SU-DHL-6 (cell line): ENCODE measurements around the gene AFAP1.

Source experiments
- H2AFZ ChIP-seq: fragments of 200-600 bp; sonication (generic); 2 replicates; pipeline ENCODE4 v1.6.1; 2014; ENCODE audit warnings: low read depth, mild to moderate bottlenecking, moderate library complexity, mixed read lengths, antibody characterized with exemption, low read length; ENCODE audit not compliant: severe bottlenecking
- H3F3A ChIP-seq: fragments of 200-600 bp; shearing (Covaris generic); 2 replicates; pipeline ENCODE4 v1.6.0; 2016; ENCODE audit warnings: antibody characterized with exemption, mild to moderate bottlenecking; ENCODE audit not compliant: insufficient read depth
- H3K27ac ChIP-seq: fragments of 200-600 bp; sonication (generic); 2 replicates; pipeline ENCODE4 v1.5.1; 2016; ENCODE audit warnings: low read depth, mild to moderate bottlenecking, low read length, moderate library complexity, mixed read lengths
- H3K27me3 ChIP-seq: fragments of 200-600 bp; sonication (generic), shearing (Covaris generic); 2 replicates; pipeline ENCODE4 v1.6.0; 2014; ENCODE audit warnings: mild to moderate bottlenecking, low read length
- H3K36me3 ChIP-seq: fragments of 200-600 bp; sonication (generic); 2 replicates; pipeline ENCODE4 v1.6.1; 2014; ENCODE audit warnings: mild to moderate bottlenecking, low read length, mixed read lengths
- H3K4me2 ChIP-seq: fragments of 300-600, 200-600 bp; shearing (Covaris generic), sonication (generic); 2 replicates; pipeline ENCODE4 v1.6.0; 2014; ENCODE audit warnings: low read length, low read depth, mild to moderate bottlenecking; ENCODE audit not compliant: poor library complexity, severe bottlenecking
- H3K4me3 ChIP-seq: fragments of 200-600 bp; sonication (generic); 2 replicates; pipeline ENCODE4 v1.5.1; 2014; ENCODE audit warnings: antibody characterized with exemption, low read length, mild to moderate bottlenecking, mixed read lengths; ENCODE audit not compliant: insufficient read depth, poor library complexity, severe bottlenecking
- H3K79me2 ChIP-seq: fragments of 200-600 bp; sonication (generic); 2 replicates; pipeline ENCODE4 v1.6.1; 2014; ENCODE audit warnings: mild to moderate bottlenecking, low read length, moderate library complexity; ENCODE audit not compliant: insufficient read depth
- H3K9ac ChIP-seq: fragments of 200-600 bp; sonication (generic); 2 replicates; pipeline ENCODE4 v1.7.0; 2014; ENCODE audit warnings: mild to moderate bottlenecking, low read length
- H3K9me2 ChIP-seq: fragments of 200-600 bp; sonication (generic); replicated peaks from 2 replicates; pipeline ENCODE4 v1.6.1; 2014; ENCODE audit warnings: low read length; ENCODE audit not compliant: insufficient read depth
- H3K9me3 ChIP-seq: fragments of 200-600 bp; sonication (generic); 2 replicates; pipeline ENCODE4 v1.6.1; 2014; ENCODE audit warnings: low read length, mixed read lengths; ENCODE audit not compliant: insufficient read depth
- H4K20me1 ChIP-seq: fragments of 200-600 bp; sonication (generic); 2 replicates; pipeline ENCODE4 v1.6.1; 2014; ENCODE audit warnings: low read depth, mild to moderate bottlenecking, antibody characterized with exemption, low read length, moderate library complexity, mixed read lengths
- CTCF ChIP-seq: fragments of 200-600 bp; sonication (generic); IDR thresholded peaks from one replicate; pipeline ENCODE4 v1.5.1; 2017; ENCODE audit warnings: antibody characterized with exemption, mild to moderate bottlenecking, low read length, moderate library complexity; ENCODE audit not compliant: insufficient read depth, poor library complexity, severe bottlenecking
- EZH2phosphoT487 ChIP-seq: fragments of 200-600 bp; sonication (generic), shearing (Covaris generic); conservative IDR thresholded peaks from 2 replicates; pipeline ENCODE4 v1.6.1; 2018; ENCODE audit warnings: mild to moderate bottlenecking, antibody characterized with exemption, low read length, moderate library complexity, mixed read lengths

The AFAP1 gene

GRCh38 chr4:7966281-7967062 is 26.8 kb upstream of the AFAP1 start:
- H3K36me3 ChIP-seq, result no peaks in the 10 kb centered on the region
- no peak overlapping the region for H3K9ac ChIP-seq
- no peaks in the 10 kb centered on the region for H3K27me3 ChIP-seq
- no peak overlapping the region for H3K4me2 ChIP-seq
- no peaks in the 10 kb centered on the region for H3K79me2 ChIP-seq
- TF ChIP-seq EZH2phosphoT487 (no peak), CTCF (no peak)
- no peaks in the 10 kb centered on the region for H4K20me1 ChIP-seq
- no peaks in the 10 kb centered on the region for H3K9me3 ChIP-seq
- no peaks in the 10 kb centered on the region for H3K9me2 ChIP-seq
- H3F3A ChIP-seq, result no peaks in the 10 kb centered on the region
- no peak overlapping the region for H2AFZ ChIP-seq
- H3K4me3 ChIP-seq, result no peak overlapping the region
- H3K27ac ChIP-seq, result no peak overlapping the region

- H3K4me2 ChIP-seq, result no peak overlapping the region
- no peaks in the 10 kb centered on the region for H3K9me2 ChIP-seq
- no peak for TF ChIP-seq CTCF
- TF ChIP-seq EZH2phosphoT487, result no peak
- H4K20me1 ChIP-seq, result no peaks in the 10 kb centered on the region
- no peak overlapping the region for H3K27ac ChIP-seq
- H3K4me3 ChIP-seq, result no peak overlapping the region
- H3F3A ChIP-seq, result no peaks in the 10 kb centered on the region
- H3K9me3 ChIP-seq, result no peaks in the 10 kb centered on the region
- H3K79me2 ChIP-seq, result no peaks in the 10 kb centered on the region
- no peaks in the 10 kb centered on the region for H3K36me3 ChIP-seq
- H3K27me3 ChIP-seq, result no peaks in the 10 kb centered on the region
- no peak overlapping the region for H3K9ac ChIP-seq
- H2AFZ ChIP-seq, result no peak overlapping the region
Measured at GRCh38 chr4:7964890-7965662, 25.4 kb upstream of the AFAP1 start.

- Histone ChIP-seq H3K9me3 (no peaks in the 10 kb centered on the region), H3K79me2 (no peaks in the 10 kb centered on the region), H3K4me2 (no peak overlapping the region), H3K9ac (no peak overlapping the region), H2AFZ (no peak overlapping the region), H3K27ac (no peak overlapping the region), H4K20me1 (no peaks in the 10 kb centered on the region), H3K9me2 (no peaks in the 10 kb centered on the region), H3K27me3 (no peaks in the 10 kb centered on the region), H3K36me3 (no peaks in the 10 kb centered on the region), H3K4me3 (no peak overlapping the region), H3F3A (no peaks in the 10 kb centered on the region)
- TF ChIP-seq CTCF (no peak), EZH2phosphoT487 (no peak)
Measured at GRCh38 chr4:7964459-7964858, 24.8 kb upstream of the AFAP1 start.
